GM18873 (cell line): ENCODE data around the gene TEX13C.
"Not testable (repeated sequence)": the region's sequence is repeated elsewhere in the genome, so short reads cannot be mapped to it uniquely, and the experiment has no call there.

Experiments used
- ATAC-seq: cut with Tn5 transposase; IDR thresholded peaks from one replicate; pipeline ENCODE4 v1.9.1; 2021; ENCODE audit warnings: mild to moderate bottlenecking, moderate library complexity, moderate number of reproducible peaks; ENCODE audit not compliant: unreplicated experiment, low FRiP score

Gene TEX13C

GRCh38 chrX:125319646-125320521 lies at the start of gene TEX13C:
Gene TEX13C (plus strand): TSS chrX:125319871. CDS start chrX:125320120, 249 bp downstream.
- ATAC-seq = no peak

GRCh38 chrX:125287282-125287681 lies 32.4 kb upstream of the TEX13C start:
- ATAC-seq = no peak

- ATAC-seq = no peak
These were observed 31.3 kb upstream of the TEX13C start for GRCh38 chrX:125288343-125288742.

- ATAC-seq = no peak
These were observed 30.5 kb upstream of the TEX13C start for GRCh38 chrX:125289209-125289608.

GRCh38 chrX:125289920-125290319 lies 29.8 kb upstream of the TEX13C start:
- ATAC-seq = no peak

GRCh38 chrX:125291124-125291523 lies 28.5 kb upstream of the TEX13C start:
- ATAC-seq = no peak

GRCh38 chrX:125293850-125294780 lies 25.6 kb upstream of the TEX13C start:
- ATAC-seq = no peak

- ATAC-seq = peak; percentile 79
These were observed 24.3 kb upstream of the TEX13C start for GRCh38 chrX:125295337-125295736.

- no peak for ATAC-seq
These were observed 20.8 kb upstream of the TEX13C start for GRCh38 chrX:125298871-125299270.

- ATAC-seq = no peak
These were observed 13.3 kb upstream of the TEX13C start for GRCh38 chrX:125306335-125306866.

- no peak for ATAC-seq
These were observed 11.0 kb upstream of the TEX13C start for GRCh38 chrX:125308653-125309052.

- not testable (repeated sequence) for ATAC-seq
These were observed 505 bp upstream of the TEX13C start for GRCh38 chrX:125319166-125319565.

GRCh38 chrX:125322431-125322830 lies 2.8 kb downstream of the TEX13C start:
- ATAC-seq = no peak

- no peak for ATAC-seq
These were observed 6.9 kb downstream of the TEX13C start for GRCh38 chrX:125326599-125326998.

GRCh38 chrX:125327891-125328290 lies 8.2 kb downstream of the TEX13C start:
- ATAC-seq = no peak

GRCh38 chrX:125333583-125333982 lies 13.9 kb downstream of the TEX13C start:
- ATAC-seq = no peak

GRCh38 chrX:125340490-125340889 lies 20.8 kb downstream of the TEX13C start:
- ATAC-seq = no peak

- no peak for ATAC-seq
These were observed 54.5 kb downstream of the TEX13C start for GRCh38 chrX:125374169-125374568.
